ENCODE results near the gene MSH5.

GRCh38 chr6:31741815-31742214, 2.0 kb downstream of the MSH5 start:
- TF ChIP-seq CTCF (IDR thresholded peaks at IDR 0.05; ENCODE audit: low read length) = no peak
- no peak for TF ChIP-seq EZH2 (IDR thresholded peaks at IDR 0.05; ENCODE audit: borderline replicate concordance, low read length)

All from OCI-LY1 (cell line).